Subcutaneous abdominal adipose tissue (tissue), 5 donors: ENCODE measurements around the gene HOXA3.

ENCODE experiments used
- H3K27ac ChIP-seq: one replicate; pipeline ENCODE4 v1.7.0; 2013; ENCODE audit warnings: low read depth, mild to moderate bottlenecking, inconsistent platforms, low read length, moderate library complexity
- H3K27me3 ChIP-seq, 5 donors: one replicate each; pipeline ENCODE4 v1.7.0; 2013; ENCODE audit warnings: low read length in 5 of 5, inconsistent platforms in 1 of 5; ENCODE audit not compliant: control insufficient read depth in 5 of 5, insufficient read depth in 4 of 5
- H3K36me3 ChIP-seq, 5 donors: one replicate each; pipeline ENCODE4 v1.7.0; 2013; ENCODE audit warnings: low read length in 5 of 5; ENCODE audit not compliant: control insufficient read depth in 5 of 5, insufficient read depth in 5 of 5
- H3K4me1 ChIP-seq, 5 donors: one replicate each; pipeline ENCODE4 v1.7.0; 2013; ENCODE audit warnings: low read length in 5 of 5, mild to moderate bottlenecking in 3 of 5, moderate library complexity in 1 of 5; ENCODE audit not compliant: control insufficient read depth in 5 of 5, insufficient read depth in 5 of 5
- H3K4me3 ChIP-seq, 5 donors: one replicate each; pipeline ENCODE4 v1.7.0; 2013; ENCODE audit warnings: low read length in 5 of 5, low read depth in 1 of 5
- H3K9ac ChIP-seq, 5 donors: one replicate each; pipeline ENCODE4 v1.7.0; 2013; ENCODE audit warnings: low read length in 5 of 5, mild to moderate bottlenecking in 4 of 5, moderate library complexity in 3 of 5
- H3K9me3 ChIP-seq, 5 donors: one replicate each; pipeline ENCODE4 v1.7.0; 2013; ENCODE audit warnings: low read length in 5 of 5; ENCODE audit not compliant: control insufficient read depth in 5 of 5
- donor health status: healthy.
- donor health status: healthy.
- donor health status: healthy.
- donor health status: healthy.
- donor health status: healthy.

Gene HOXA3

DNA sequence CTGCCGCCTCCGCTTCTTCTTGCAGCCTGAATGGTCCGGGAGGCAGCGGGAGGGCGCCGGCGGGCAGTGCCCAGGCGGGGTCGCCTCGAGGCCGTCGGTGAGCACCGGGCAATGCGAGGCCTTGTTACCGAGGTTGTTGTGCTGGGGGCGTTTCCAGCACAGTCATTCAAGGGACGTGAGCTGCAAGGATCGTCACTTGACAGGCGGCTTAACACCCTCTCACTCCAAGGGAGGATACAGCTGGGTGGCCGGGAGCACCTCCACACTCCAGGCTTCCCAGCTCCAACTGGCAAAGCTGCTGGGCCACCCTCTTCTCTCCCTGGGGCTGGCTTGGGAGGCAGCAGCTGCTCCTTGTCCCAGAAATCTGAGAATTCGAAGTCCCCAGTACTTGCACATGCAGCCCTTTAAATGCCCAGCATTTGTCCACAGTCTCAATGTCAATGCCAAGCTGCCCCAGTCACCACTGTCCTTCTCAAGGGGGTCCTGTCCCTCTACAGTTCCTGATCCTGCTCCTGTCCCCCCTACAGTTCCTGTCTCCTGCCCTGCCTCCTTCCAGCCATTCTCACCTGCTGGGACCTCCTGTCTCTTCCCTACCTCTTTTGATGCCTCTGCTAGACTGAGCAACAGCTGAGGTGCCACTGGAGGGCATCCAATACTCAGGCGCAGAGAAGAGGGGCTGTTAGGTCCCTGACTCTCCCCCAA, 37.1 kb upstream of the HOXA3 start:
- peaks cover 0 to 61% (median 47%) of the 10 kb centered on the region in 5 donors for H3K4me1 ChIP-seq
- H3K27ac ChIP-seq = no peak overlapping the region
- no peaks in the 10 kb centered on the region for H3K9me3 ChIP-seq
- H3K36me3 ChIP-seq = no peaks in the 10 kb centered on the region
- H3K9ac ChIP-seq = no peak overlapping the region
- peak overlapping the region in 3 of 5 donors; percentile 25 to 51 (median 40) for H3K4me3 ChIP-seq
- peaks cover 17 to 82% (median 81%) of the 10 kb centered on the region in 5 donors for H3K27me3 ChIP-seq

DNA sequence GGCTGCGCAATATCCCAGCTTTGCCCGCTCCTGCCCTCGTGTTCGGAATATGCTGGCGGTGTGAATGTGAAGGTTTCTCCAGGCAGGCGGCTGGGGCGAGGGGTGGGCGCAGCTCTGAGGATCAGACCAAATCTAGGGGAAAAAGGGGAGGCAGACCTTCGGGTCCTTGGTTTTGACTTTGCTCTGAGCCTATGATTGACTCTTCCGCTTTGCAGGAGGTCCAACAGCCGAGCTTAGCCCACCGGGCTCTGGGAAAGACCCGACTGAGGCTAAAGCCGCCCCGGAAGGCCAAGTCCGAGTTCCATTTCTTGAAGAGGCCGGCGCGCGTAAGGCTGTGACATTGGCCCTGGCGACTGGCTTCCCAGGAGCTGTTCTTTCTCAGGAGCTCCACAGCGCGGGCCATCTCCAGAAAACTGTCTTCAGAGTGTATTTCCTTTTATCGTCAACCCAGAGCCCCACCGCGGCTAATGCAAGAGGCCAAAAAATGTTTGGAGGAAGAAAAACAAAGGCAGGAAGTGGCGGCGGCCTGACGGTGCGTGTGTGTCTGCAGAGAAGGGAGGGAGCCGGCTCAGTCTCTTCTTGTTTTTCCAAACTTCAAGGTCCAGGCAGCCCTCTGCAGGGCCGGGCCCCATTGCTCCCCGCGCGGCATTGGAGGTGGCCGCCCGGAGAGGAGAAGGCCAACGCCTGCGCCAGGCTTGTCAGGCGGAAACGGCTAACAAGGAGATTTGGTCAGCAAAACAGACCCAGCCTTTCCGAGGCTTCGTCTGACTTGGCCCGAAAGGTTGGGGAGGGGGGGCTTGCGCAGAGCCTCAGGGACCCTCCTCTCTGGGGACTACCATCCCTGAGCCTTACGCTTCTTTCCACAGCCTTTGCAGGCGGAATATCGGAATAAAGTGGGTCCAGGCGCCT, 36.3 kb upstream of the HOXA3 start:
- Histone ChIP-seq H3K27ac (no peak overlapping the region), H3K4me1 (peaks cover 0 to 66% (median 53%) of the 10 kb centered on the region in 5 donors), H3K36me3 (no peaks in the 10 kb centered on the region), H3K9me3 (no peaks in the 10 kb centered on the region), H3K9ac (peak overlapping the region in 1 of 5 donors; percentile 7), H3K4me3 (peak overlapping the region; percentile 4 to 51 (median 36)), H3K27me3 (peaks cover 13 to 75% (median 73%) of the 10 kb centered on the region in 5 donors)

DNA sequence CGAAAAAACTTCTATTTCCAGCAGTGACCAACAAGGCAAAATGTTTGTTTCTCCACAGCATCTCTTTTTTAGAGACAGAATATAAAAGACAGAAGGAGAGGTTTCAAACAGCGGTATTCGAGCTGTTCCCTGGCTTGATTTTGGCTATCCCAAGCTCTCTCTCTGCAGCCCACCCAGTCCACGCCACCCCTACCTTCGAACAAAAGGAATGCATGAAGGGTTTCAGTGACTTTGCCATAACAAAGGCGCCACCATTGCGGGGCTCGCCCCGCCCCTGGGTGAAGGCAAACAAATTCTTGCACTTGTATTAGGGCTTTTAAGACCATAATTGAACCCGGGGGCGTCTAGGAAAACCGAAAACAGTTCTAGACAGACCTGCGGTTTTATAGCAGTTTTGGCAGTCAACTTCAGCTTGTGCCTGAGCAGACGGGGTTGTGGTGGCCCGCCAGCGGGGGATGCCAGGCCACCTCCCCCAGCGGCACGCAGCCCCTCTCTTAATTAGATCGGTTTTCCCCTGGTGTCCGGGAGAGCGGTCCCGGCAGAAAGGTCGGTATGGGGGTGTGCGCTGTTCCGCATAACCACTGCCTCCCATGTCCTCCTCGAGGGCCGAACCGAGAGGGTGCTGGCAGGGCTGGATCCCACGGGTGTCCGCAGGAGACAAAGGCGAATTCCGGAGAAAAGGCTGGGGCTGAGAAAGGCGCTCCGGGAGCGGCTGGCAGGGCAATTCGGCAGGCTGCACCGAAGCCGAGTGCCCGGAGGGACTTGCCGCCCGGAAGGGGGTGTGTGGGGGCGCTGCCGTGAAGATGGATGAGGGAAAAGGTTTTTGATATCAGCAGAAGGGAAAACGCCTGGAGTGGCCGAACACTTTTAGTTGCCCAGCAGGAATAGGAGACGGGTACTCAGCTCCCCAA, 35.3 kb upstream of the HOXA3 start:
- no peaks in the 10 kb centered on the region for H3K36me3 ChIP-seq
- H3K4me1 ChIP-seq = peaks cover 0 to 67% (median 55%) of the 10 kb centered on the region in 5 donors
- peak overlapping the region in 3 of 5 donors; percentile 36 to 51 (median 40) for H3K4me3 ChIP-seq
- peaks cover 11 to 74% (median 71%) of the 10 kb centered on the region in 5 donors for H3K27me3 ChIP-seq
- no peak overlapping the region for H3K27ac ChIP-seq
- peak overlapping the region in 1 of 5 donors; percentile 7 for H3K9ac ChIP-seq
- H3K9me3 ChIP-seq = no peaks in the 10 kb centered on the region

DNA sequence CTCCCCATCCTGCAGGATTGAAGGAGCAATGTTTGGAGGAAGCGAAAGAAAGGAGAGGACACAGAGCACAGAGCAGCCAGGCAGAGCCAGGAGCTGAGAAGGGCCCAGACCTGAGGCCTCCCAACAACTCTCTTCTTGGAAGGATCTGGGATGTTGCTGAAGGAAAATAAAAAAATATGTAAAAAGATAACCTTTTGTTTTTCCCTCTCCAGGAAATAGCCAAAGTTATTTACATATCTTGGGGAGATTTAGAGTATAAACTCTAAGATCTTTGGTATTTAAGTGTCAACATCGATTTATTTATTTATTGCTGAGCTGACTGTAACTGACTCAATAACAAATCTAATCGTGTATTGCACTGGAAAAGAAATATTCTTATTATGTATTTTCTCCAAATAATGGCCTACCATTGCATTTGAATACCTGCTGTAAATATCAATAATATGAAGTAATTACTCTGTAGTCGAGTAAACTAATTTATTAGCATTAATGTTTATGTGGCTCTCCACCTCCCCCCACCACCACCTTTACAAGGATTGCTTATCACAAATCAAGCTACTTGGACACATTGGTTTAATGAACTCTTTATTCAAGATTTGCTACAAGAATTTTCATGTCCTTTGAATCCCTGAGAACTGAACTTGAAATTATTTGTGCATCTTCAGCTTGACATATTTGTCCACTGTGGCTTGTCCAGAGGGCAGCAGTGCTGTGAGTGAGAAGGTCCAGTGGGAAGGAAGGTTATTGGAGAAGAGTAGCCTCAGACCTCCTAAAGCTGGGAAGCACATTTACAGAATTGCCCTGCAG, 34.5 kb upstream of the HOXA3 start:
- no peaks in the 10 kb centered on the region for H3K36me3 ChIP-seq
- H3K4me3 ChIP-seq = no peak overlapping the region
- peaks cover 8 to 77% (median 75%) of the 10 kb centered on the region in 5 donors for H3K27me3 ChIP-seq
- H3K27ac ChIP-seq = no peak overlapping the region
- H3K4me1 ChIP-seq = peaks cover 0 to 66% (median 56%) of the 10 kb centered on the region in 5 donors
- H3K9ac ChIP-seq = no peak overlapping the region
- H3K9me3 ChIP-seq = no peaks in the 10 kb centered on the region

DNA sequence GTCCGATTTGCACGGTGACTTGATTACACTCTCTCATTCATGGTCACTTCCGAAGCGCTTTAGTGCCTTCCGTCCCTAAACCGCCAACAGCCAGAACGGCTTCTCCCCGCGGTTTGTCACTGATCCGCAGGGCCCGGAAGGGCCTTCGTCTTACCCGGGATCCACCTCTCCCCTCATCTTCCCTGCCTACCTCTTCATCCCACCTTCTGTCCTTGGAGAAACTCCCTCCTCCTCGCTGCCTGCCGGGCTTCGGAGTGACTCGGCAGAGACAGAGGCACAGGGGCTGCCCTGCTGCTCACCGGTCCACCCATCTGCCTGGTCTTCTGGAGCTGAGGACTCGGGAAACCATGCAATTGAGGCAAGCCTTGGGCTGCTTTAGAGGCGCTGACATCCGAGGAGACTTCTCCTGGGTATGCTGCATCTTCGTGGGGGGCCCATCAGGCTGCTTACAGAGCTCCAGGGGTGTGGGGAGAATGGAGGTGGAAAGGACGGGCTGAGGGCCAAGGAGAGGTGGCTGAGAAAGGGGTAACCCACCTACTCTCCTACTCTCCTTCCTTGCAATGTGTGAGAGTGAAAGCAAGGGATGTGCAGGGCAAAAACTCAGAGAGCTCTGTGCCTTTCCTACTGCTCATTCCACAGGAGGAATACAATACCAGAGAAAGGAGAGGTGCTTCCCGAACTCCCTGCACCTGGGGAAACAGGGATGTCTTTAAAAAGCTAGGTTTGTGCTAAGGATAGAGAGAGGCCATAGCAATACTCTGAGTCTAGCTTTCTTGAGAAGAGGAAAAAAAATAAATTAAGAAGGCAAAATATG, 33.7 kb upstream of the HOXA3 start:
- Histone ChIP-seq H3K27me3 (peaks cover 3 to 73% (median 68%) of the 10 kb centered on the region in 5 donors), H3K27ac (no peak overlapping the region), H3K9me3 (no peaks in the 10 kb centered on the region), H3K4me3 (peak overlapping the region in 3 of 5 donors; percentile 8 to 74 (median 73)), H3K36me3 (no peaks in the 10 kb centered on the region), H3K4me1 (peaks cover 0 to 66% (median 56%) of the 10 kb centered on the region in 5 donors), H3K9ac (no peak overlapping the region)

DNA sequence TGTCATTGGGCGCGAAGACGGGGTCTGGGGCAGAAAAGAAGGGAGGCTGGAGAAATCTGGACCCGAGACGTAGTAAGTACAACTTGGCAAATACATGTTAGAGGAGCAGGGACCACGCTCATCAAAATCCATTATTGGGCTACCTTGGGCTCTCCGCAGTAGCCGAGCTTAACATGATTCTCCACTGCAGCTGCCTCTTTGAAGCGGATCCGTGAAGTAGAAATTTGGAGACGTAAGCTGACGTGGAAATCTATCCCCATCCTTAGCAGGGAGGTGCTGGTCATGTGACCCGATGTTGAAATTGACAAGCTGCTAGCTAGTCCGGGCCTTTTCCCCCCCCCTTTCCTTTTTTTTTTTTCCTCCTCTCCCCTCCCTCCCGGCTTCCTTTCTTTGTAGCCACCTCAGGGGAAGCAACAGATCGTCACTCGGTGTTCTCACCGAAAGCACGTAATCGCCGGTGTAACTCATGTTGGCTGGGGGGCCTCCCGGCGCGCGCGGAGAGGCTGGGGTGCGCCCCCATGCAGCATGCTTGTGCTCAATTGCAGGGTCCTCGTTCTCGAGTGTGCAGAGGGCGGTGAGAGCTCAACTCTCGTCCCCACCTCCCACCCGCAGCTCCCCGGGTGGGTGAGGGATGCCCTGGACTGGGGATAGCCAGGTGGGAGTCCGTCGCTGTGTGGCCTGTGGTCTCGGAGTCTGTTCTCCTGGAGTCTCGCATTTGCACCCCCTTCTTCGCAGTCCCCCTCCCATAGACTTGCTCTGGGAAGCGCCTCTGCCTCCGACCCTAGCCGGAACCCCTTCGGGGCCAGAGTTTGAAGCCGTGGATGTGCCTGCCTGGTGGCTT, 32.9 kb upstream of the HOXA3 start, which contains the start of gene HOXA11:
HOXA11 (minus strand) TSS at position 220 of the 841 bp plus-strand sequence; CDS start at position 132, 88 bp downstream.
- no peaks in the 10 kb centered on the region for H3K9me3 ChIP-seq
- H3K27me3 ChIP-seq = peaks cover 3 to 74% (median 66%) of the 10 kb centered on the region in 5 donors
- no peaks in the 10 kb centered on the region for H3K36me3 ChIP-seq
- peak within 1 kb of the TSS; percentile 44 for H3K27ac ChIP-seq
- H3K4me1 ChIP-seq = peaks cover 0 to 74% (median 56%) of the 10 kb centered on the region in 5 donors
- peak within 1 kb of the TSS in 3 of 5 donors; percentile 63 to 76 (median 69) for H3K9ac ChIP-seq
- peak within 1 kb of the TSS; percentile 58 to 74 (median 70) for H3K4me3 ChIP-seq

DNA sequence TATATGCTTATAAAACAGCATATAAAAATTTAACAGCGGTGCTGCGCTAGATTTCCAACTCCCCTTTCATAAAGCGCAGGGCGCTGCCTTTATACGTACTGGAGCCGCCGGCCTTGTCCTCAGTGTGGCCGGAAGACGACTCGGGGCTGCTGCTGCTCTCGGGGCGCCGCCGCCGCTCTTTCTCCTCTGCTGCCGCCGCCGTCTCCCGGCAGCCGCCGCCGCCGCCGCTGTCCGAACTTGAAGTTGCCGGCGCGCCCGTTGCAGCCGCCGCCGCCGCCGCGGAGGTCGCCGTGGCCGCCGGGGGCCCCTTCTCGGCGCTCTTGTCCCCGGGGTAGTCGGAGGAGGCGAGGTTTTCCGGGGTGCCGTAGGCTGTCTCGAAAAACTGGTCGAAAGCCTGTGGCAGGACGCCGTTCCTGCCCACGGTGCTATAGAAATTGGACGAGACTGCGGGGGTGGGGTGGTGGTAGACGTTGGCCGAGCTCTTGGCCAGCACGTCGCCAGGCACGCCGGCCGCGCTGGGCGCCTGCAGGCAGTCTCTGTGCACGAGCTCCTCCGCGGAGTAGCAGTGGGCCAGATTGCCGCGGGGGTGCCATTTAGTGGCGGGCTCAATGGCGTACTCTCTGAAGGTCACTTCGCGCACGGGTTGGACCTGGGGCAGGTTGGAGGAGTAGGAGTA, 32.1 kb upstream of the HOXA3 start:
- Histone ChIP-seq H3K27ac (peak overlapping the region; percentile 44), H3K9ac (peak overlapping the region in 3 of 5 donors; percentile 63 to 76 (median 69)), H3K4me3 (peak overlapping the region; percentile 58 to 74 (median 70)), H3K4me1 (peaks cover 2 to 79% (median 61%) of the 10 kb centered on the region in 5 donors), H3K9me3 (no peaks in the 10 kb centered on the region), H3K27me3 (peaks cover 3 to 67% (median 61%) of the 10 kb centered on the region in 5 donors), H3K36me3 (no peaks in the 10 kb centered on the region)
